HG02870 (cell line): ENCODE results near the gene AADACL4.
"Not testable (repeated sequence)": the region's sequence is repeated elsewhere in the genome, so short reads cannot be mapped to it uniquely, and the experiment has no call there.

ENCODE experiments used
- ATAC-seq: cut with Tn5 transposase; IDR thresholded peaks from one replicate; pipeline ENCODE4 v1.9.1; 2021; ENCODE audit warnings: mild to moderate bottlenecking, moderate library complexity; ENCODE audit not compliant: unreplicated experiment

AADACL4 gene

DNA sequence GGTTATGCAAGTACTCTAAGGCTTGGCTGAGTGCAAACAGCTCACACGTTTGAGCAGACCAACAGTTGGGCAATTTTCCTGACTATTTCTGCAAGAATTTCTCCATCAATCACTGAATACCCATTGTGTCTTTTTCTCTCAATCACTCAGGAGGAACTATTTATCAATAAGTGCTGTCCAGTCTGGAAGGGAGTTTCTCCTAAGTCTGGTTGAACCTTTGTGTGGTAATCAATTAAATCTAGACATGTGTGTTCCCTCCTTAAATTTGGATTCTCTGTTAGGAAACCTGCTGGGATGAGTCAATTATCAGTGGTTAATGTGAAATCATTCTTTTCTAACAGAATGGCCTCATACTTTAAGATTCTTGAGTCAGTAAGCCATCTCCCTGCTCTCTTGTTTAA is 65.2 kb downstream of the AADACL4 start:
- no peak for ATAC-seq

DNA sequence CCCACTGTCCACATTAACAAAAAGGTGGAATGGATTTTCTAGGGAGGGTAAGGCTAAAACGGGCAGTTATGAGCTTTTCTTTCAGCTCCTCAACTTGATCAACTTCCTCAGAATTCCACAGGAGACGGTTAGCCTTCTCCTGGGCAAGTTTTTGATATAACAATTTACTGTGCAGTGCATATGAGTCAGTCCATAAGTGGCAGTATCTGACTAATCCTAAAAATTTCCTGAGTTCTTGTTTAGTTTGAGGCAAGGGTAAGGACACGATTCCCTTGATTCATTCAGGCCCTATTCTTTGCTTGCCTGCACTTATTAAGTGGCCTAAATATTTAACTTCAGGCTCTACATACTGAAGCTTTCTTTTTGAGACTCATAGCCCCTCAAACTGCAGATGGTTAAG is 65.8 kb downstream of the AADACL4 start:
- ATAC-seq: no peak

DNA sequence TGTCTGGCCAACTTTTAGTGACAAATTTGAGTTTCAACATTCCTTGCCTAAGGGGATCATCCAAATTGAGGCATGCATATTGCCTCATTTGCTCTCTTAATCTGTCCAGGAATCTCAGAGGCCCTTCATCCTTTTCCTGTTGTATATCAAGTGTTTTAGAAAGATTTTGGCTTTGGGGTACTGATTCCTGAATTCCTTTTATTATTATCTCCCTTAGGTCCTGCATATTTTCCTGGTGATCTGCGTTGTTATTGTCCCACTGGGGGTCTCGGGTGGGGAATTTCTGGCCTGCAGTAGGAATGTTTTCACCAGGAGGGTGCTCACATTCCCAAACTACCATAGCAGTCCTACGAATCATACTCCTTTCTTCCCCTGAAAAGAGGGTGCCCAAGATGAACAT is 67.7 kb downstream of the AADACL4 start:
- no peak for ATAC-seq

DNA sequence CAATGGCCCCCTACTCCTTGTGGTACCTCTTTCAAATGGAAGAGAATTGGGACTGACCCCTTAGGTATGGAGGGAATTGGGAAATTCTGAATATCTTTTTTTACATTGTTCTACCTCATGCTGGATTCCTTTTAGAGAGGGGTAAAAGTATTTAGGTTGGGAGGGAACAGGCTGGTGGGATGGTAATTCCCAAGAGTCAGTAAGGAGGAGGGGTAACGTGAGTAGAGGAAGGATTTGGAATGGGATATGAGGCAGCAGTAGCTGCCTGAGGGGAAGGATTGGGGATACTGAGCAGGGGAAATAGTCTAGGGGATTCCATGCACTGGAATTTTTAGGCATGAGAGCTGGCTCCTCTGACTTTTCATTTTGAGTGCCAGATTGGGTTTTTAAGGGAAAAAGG is 68.2 kb downstream of the AADACL4 start:
- ATAC-seq: no peak

DNA sequence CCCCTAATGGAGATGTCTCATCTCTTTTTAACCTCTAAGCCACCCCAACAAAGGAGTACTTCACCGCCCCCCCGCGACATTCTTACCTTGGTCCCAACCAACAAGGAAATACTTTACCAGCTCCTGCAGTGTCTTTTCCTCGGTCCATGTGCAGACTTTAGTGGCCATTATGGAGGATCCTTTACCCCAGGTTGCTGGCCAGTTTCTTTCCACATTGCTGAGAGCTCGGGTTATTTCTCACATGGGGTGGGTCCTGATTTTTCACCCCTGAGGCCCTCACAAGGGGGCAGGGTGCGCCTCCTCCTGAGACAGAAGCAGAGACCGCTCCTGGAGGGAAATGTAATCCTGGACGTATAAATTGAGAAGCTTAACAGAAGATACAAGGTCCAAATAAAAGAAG is 69.0 kb downstream of the AADACL4 start:
- no peak for ATAC-seq

DNA sequence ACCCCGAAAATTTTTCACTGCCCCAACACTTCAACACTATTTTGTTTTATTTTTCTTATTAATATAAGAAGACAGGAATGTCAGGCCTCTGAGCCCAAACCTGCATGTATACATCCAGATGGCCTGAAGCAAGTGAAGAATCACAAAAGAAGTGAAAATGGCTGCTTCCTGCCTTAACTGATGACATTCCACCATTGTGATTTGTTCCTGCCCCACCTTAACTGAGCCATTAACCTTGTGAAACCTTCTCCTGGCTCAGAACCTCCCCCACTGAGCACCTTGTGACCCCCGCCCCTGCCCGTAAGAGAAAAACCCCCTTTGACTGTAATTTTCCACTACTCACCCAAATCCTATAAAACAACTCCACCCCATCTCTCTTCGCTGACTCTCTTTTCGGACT is 69.8 kb downstream of the AADACL4 start:
- not testable (repeated sequence) for ATAC-seq

DNA sequence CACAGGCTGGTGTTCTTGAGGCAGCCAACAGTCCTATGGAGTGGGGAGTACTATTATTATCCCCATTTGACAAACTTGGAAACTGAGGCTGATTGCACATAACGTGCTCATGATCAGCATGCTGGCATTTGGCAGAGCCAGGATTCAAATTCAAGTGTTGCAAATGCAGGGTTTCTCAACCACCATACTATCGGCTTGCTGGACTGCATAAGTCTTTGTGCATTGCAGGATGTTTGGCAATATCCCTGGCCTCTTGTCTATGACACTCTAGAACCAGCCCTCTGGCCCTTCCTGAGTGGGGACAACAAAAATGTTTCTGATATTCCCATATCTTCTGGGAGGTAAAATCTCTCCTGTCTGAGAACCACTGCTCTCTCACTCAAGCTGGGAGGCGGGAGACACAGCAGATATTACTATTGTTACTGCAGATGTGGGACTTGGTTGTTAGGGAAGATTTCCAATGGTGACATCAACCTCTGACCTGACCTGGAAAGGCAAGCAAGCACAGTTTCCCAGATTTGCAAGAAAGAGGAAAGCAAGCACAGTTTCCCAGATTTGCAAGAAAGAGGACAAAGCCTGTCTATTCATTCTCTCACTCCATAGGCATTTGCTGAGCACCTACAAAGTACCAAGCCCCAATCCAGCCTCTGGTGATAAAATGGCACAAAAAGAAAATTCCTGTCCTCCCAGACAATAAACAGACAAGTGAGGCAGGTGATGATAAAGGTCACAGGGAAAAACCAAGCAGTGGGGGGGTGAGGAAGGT is 71.0 kb downstream of the AADACL4 start:
- ATAC-seq: no peak

DNA sequence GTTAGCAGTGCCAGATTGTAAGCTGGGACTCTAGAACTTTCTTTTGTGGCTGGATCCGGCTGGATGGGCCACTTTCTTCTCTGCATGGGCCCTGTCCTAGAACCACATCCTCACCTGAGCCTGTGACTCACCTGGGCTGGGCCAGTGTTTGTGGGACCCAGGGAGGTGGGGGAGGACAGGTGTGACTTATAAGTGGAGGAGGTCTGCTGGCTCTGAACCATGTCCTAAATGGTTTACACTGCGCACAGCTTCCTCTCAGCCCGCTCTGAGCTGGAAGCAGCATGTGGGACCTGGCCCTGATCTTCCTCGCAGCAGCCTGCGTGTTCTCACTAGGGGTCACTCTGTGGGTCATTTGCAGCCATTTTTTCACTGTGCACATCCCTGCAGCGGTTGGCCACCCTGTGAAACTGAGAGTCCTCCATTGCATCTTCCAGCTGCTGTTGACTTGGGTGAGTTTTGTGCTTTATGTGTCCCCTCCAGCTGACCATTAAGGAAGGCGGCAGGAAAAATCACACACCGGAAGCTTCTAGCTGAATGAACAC is 72.1 kb downstream of the AADACL4 start, which contains the start of gene AADACL3:
Gene AADACL3 (plus strand): TSS at position 215 of the 542 bp plus-strand sequence. CDS start 67 bp downstream, at position 282.
- no peak for ATAC-seq
